Mesenteric fat pad (tissue), 1 donor: ENCODE measurements around the gene UGCG. TPM values are rescaled to one million over a fixed set of nuclear protein-coding genes. Genes with fewer than 3 reads are reported as not detected.
A peak's percentile ranks its signal among the peaks of the same experiment; 100 is the strongest.

ENCODE experiments used
- DNase-seq: peaks from one replicate; pipeline ENCODE4 v3.0.0-alpha.2; 2020; ENCODE audit warnings: low spot score
- microRNA-seq: library from miRNA; unstranded; fragments of <30 nt; microRNA quantifications from one replicate; pipeline ENCODE4 v1.2.0, GENCODE V29; 2020; ENCODE audit warnings: borderline number of aligned reads
- total RNA-seq: library from RNA; stranded (reverse); fragmentation: NEBNext Ultra II Directional; extraction: Animal tissue kit (Norgen Biotek cat#: 25700); gene quantifications from one replicate; pipeline ENCODE4 v1.2.1, GENCODE V29; 2021
- donor health status: DM: yes; HTN: yes; CAD: no.

Gene UGCG
- total RNA-seq, 1 donor from 2014 or later, result 70.0 TPM

GRCh38 chr9:111979561-111979960 is 82.9 kb downstream of the UGCG start:
- no peak for DNase-seq

GRCh38 chr9:111980398-111980797 is 83.8 kb downstream of the UGCG start:
- no peak for DNase-seq

- peak; percentile 80 for DNase-seq
Measured at GRCh38 chr9:111983484-111983908, 86.9 kb downstream of the UGCG start.

- peak; percentile 20 for DNase-seq
Measured at GRCh38 chr9:111984086-111984802, 87.6 kb downstream of the UGCG start.

Small RNAs within 50 kb of the gene (microRNA-seq; reads per million reads assigned to microRNA genes)
- not detected for gene MIR4668

Other genes with a start within 250 kb of the UGCG start
- 59.8 TPM for gene GNG10, start 235.2 kb upstream of the UGCG start, total RNA-seq
- not detected for gene SHOC1, start 101.9 kb upstream of the UGCG start, total RNA-seq